B cell (primary cell): Measurements from ENCODE around the gene CAPN10.

ENCODE experiments used
- EZH2 ChIP-seq: IDR thresholded peaks from 2 replicates; pipeline ENCODE4 v1.6.1; 2012; ENCODE audit warnings: borderline replicate concordance, low read depth, mild to moderate bottlenecking, moderate library complexity, low read length; ENCODE audit not compliant: insufficient read depth, poor library complexity, severe bottlenecking
- TF ChIP-seq, protein P1 (sequence below): fragments of 200-600 bp; IDR thresholded peaks from one replicate; pipeline ENCODE4 v1.8.0; 2022; ENCODE audit warnings: antibody characterized with exemption, mild to moderate bottlenecking

DNA sequence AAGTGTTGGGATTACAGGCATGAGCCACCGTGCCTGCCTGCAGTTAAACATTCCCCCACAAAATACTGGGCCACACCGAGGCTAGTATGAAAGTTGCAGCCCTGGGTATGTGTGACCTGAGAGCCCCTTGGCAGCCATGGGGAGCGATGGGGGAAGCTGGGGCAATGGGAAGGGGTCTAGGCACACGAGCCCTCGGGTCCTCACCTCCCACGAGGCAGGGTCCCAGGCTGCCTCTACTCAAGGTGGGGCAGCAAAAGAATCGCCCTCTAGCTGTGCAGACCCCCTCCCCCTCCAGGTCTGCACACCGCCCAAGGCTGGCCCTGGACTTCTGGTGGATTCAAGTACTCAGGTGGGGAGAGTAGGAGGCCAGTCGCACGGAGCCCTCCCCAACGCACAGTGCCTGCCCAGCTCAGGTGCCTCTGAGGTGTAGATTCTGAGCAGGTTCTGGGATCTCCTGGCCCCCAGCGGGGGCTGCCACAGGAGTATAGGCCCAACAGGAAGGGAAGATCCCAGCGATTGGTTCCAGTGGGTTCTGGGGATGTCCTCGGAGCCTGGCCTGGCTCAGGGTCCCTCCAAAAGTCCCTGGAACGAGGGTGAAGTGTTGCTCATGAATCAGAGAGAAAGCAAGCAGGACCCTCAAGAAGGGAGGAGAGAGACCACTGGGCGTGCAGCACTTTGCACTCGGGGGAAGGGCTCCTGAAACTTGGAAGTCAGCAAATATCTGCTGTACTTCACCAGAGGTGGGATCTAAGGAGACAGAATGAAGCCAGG, 41.4 kb downstream of the CAPN10 start:
- TF ChIP-seq, protein P1, sequence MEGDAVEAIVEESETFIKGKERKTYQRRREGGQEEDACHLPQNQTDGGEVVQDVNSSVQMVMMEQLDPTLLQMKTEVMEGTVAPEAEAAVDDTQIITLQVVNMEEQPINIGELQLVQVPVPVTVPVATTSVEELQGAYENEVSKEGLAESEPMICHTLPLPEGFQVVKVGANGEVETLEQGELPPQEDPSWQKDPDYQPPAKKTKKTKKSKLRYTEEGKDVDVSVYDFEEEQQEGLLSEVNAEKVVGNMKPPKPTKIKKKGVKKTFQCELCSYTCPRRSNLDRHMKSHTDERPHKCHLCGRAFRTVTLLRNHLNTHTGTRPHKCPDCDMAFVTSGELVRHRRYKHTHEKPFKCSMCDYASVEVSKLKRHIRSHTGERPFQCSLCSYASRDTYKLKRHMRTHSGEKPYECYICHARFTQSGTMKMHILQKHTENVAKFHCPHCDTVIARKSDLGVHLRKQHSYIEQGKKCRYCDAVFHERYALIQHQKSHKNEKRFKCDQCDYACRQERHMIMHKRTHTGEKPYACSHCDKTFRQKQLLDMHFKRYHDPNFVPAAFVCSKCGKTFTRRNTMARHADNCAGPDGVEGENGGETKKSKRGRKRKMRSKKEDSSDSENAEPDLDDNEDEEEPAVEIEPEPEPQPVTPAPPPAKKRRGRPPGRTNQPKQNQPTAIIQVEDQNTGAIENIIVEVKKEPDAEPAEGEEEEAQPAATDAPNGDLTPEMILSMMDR, result no peak
- no peak for TF ChIP-seq EZH2
